Liver (tissue), 9 donors: ENCODE measurements around the gene SGCG. TPM values are rescaled to one million over a fixed set of nuclear protein-coding genes. Genes with fewer than 3 reads are reported as not detected.

Experiments
- DNase-seq: peaks from one replicate; pipeline ENCODE4 v3.0.0-alpha.2; 2017; ENCODE audit warnings: low spot score
- H3K27ac ChIP-seq, 2 donors: one replicate each; pipeline ENCODE4 v1.7.0; 2013; ENCODE audit warnings: inconsistent platforms in 2 of 2, low read length in 2 of 2, control low read depth in 1 of 2, low read depth in 1 of 2, mild to moderate bottlenecking in 1 of 2
- H3K27me3 ChIP-seq, 4 donors: one replicate each; pipeline versions ENCODE4 v1.6.1 to v1.7.0; 2013; ENCODE audit warnings: low read length in 3 of 4, inconsistent platforms in 1 of 4, mild to moderate bottlenecking in 1 of 4, moderate library complexity in 1 of 4; ENCODE audit not compliant: control insufficient read depth in 4 of 4, insufficient read depth in 4 of 4
- H3K36me3 ChIP-seq, 4 donors: one replicate each; pipeline versions ENCODE4 v1.6.1 to v1.7.0; 2013; ENCODE audit warnings: low read length in 3 of 4, mild to moderate bottlenecking in 3 of 4, low read depth in 1 of 4, moderate library complexity in 1 of 4; ENCODE audit not compliant: control insufficient read depth in 4 of 4, insufficient read depth in 3 of 4
- H3K4me1 ChIP-seq, 4 donors: one replicate each; pipeline versions ENCODE4 v1.6.1 to v1.7.0; 2013; ENCODE audit warnings: low read length in 3 of 4, mild to moderate bottlenecking in 3 of 4, moderate library complexity in 1 of 4; ENCODE audit not compliant: control insufficient read depth in 4 of 4, insufficient read depth in 4 of 4
- H3K4me3 ChIP-seq, 3 donors: one replicate each; pipeline versions ENCODE4 v1.6.1 to v1.7.0; 2013; ENCODE audit warnings: low read length in 3 of 3, control low read depth in 1 of 3, low read depth in 1 of 3, mild to moderate bottlenecking in 1 of 3
- H3K9ac ChIP-seq, 2 donors: one replicate each; pipeline ENCODE4 v1.7.0; 2013; ENCODE audit warnings: low read length in 2 of 2, mild to moderate bottlenecking in 2 of 2, moderate library complexity in 2 of 2, control low read depth in 1 of 2, low read depth in 1 of 2
- H3K9me3 ChIP-seq, 4 donors: one replicate each; pipeline versions ENCODE4 v1.6.1 to v1.7.0; 2013; ENCODE audit warnings: low read length in 3 of 4; ENCODE audit not compliant: control insufficient read depth in 4 of 4
- CTCF ChIP-seq: fragments of 150-350 bp; IDR thresholded peaks from 2 replicates; pipeline ENCODE4 v1.5.1; 2017; ENCODE audit warnings: improper control_type of control experiment, low read depth, low read length; ENCODE audit not compliant: missing input control
- EGR1 ChIP-seq, 2 donors: IDR thresholded peaks; 2 replicates each; pipeline ENCODE4 v1.6.1; 2016 to 2018; ENCODE audit warnings: antibody characterized with exemption in 2 of 2, low read depth in 2 of 2
- FOXA1 ChIP-seq: IDR thresholded peaks from 2 replicates; pipeline ENCODE4 v1.6.1; 2016; ENCODE audit warnings: antibody characterized with exemption
- FOXA2 ChIP-seq: IDR thresholded peaks from 2 replicates; pipeline ENCODE4 v1.6.1; 2016; ENCODE audit warnings: antibody characterized with exemption
- HNF4A ChIP-seq, 2 donors: conservative IDR thresholded peaks; 2 replicates each; pipeline ENCODE4 v1.6.1; 2016; ENCODE audit warnings: antibody characterized with exemption in 2 of 2, mild to moderate bottlenecking in 2 of 2
- RAD21 ChIP-seq, 2 donors: IDR thresholded peaks; 2 replicates each; pipeline ENCODE4 v1.6.1; 2016; ENCODE audit warnings: antibody characterized with exemption in 2 of 2, mild to moderate bottlenecking in 2 of 2
- RXRA ChIP-seq, 2 donors: IDR thresholded peaks; 2 replicates each; pipeline ENCODE4 v1.6.1; 2017 to 2018; ENCODE audit warnings: antibody characterized with exemption in 2 of 2, mild to moderate bottlenecking in 1 of 2
- TAF1 ChIP-seq: conservative IDR thresholded peaks from 2 replicates; pipeline ENCODE4 v1.6.1; 2016; ENCODE audit warnings: antibody characterized with exemption, mild to moderate bottlenecking
- ZBTB33 ChIP-seq: IDR thresholded peaks from 2 replicates; pipeline ENCODE4 v1.6.1; 2016; ENCODE audit warnings: antibody characterized with exemption
- WGBS: extraction: QIAGEN DNeasy Blood & Tissue Kit; methylation state at CpG from one replicate; pipeline ENCODE4 v1.1.7; 2013; 5-methylcytosine and 5-hydroxymethylcytosine counted together
- polyA plus RNA-seq, 2 donors: library from polyadenylated mRNA; stranded (reverse) in 1 of 2; unstranded in 1 of 2; fragments of 200-250 nt in 1 of 2; fragments of >200 nt in 1 of 2; fragmentation: Nextera tagmentation in 1 of 2; extraction: Ambion mirVana in 1 of 2; gene quantifications; one replicate each; pipeline versions ENCODE4 v1.2.1 to v1.2.3, GENCODE V29; 2013 to 2015
- total RNA-seq, 2 donors: library from RNA; depleted of rRNA; stranded (reverse); fragments of >200 nt; gene quantifications; one replicate each; pipeline ENCODE4 v1.2.3, GENCODE V29; 2014
- TF ChIP-seq, protein P1 (sequence below): IDR thresholded peaks from 2 replicates; pipeline ENCODE4 v1.6.1; 2016; ENCODE audit warnings: antibody characterized with exemption
- donor health status: healthy.
- donor health status: healthy.
- donor health status: healthy.
- donor health status: healthy.
- donor health status: healthy.

Gene SGCG
- total and polyA plus RNA-seq, 4 donors = not detected

- H3K36me3 ChIP-seq = no peaks in the 10 kb centered on the region
- WGBS = 80% methylated on average over 3 of the region's 3 CpGs
- DNase-seq = no peak
- H3K9me3 ChIP-seq = no peaks in the 10 kb centered on the region
- H3K4me1 ChIP-seq = no peaks in the 10 kb centered on the region
- no peak overlapping the region for H3K9ac ChIP-seq
- H3K4me3 ChIP-seq = no peak overlapping the region
- no peaks in the 10 kb centered on the region for H3K27me3 ChIP-seq
- TF ChIP-seq RXRA (IDR thresholded peaks at IDR 0.05) (no peak), TAF1 (no peak), FOXA1 (no peak)
- H3K27ac ChIP-seq = no peak overlapping the region
These were observed 90.6 kb downstream of the SGCG start for GRCh38 chr13:23271331-23271730.

GRCh38 chr13:23273498-23273897, 92.7 kb downstream of the SGCG start:
- H3K9me3 ChIP-seq = no peaks in the 10 kb centered on the region
- H3K4me1 ChIP-seq = no peaks in the 10 kb centered on the region
- TF ChIP-seq, protein P1, sequence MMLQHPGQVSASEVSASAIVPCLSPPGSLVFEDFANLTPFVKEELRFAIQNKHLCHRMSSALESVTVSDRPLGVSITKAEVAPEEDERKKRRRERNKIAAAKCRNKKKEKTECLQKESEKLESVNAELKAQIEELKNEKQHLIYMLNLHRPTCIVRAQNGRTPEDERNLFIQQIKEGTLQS = no peak
- TF ChIP-seq RAD21 (IDR thresholded peaks at IDR 0.05) (no peak), ZBTB33 (no peak), HNF4A (conservative IDR thresholded peaks at IDR 0.05) (no peak), FOXA2 (no peak)
- no peak overlapping the region for H3K4me3 ChIP-seq
- no peak overlapping the region for H3K27ac ChIP-seq
- no peaks in the 10 kb centered on the region for H3K27me3 ChIP-seq
- no peaks in the 10 kb centered on the region for H3K36me3 ChIP-seq
- no peak overlapping the region for H3K9ac ChIP-seq
- DNase-seq = no peak
- WGBS = 60% methylated on average over 3 of the region's 3 CpGs

DNA sequence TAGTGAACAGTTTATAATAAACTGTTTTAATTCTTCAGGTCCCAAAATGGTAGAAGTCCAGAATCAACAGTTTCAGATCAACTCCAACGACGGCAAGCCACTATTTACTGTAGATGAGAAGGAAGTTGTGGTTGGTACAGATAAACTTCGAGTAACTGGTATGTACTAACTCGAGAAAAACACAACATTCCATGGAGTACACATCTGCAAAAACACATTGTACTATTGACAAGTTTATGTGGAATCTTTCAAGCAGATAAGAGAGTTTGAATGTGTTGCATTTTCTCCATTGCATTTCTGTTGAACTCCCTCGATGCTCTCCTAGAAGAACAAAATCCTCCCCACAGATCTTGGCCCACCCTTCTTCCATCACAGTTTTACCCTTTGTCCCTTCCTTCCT, 98.5 kb downstream of the SGCG start:
- no peak for TF ChIP-seq FOXA1
- TF ChIP-seq HNF4A (conservative IDR thresholded peaks at IDR 0.05) = no peak
- no peak for TF ChIP-seq CTCF
- no peak for TF ChIP-seq EGR1 (IDR thresholded peaks at IDR 0.05; ENCODE audit: low read depth in 2 of 2)
- TF ChIP-seq, protein P1 = no peak
- H3K4me1 ChIP-seq = no peaks in the 10 kb centered on the region
- DNase-seq = no peak
- WGBS = 65% methylated on average over 5 of the region's 5 CpGs
- H3K36me3 ChIP-seq = no peaks in the 10 kb centered on the region
- H3K27me3 ChIP-seq = no peaks in the 10 kb centered on the region
- no peak overlapping the region for H3K9ac ChIP-seq
- H3K4me3 ChIP-seq = no peak overlapping the region
- no peak overlapping the region for H3K27ac ChIP-seq
- H3K9me3 ChIP-seq = peaks cover 0 to 5% (median 0%) of the 10 kb centered on the region in 4 donors
